Measurements from ENCODE around the gene MIA2.

GRCh38 chr14:39320318-39320717 is 86.6 kb downstream of the MIA2 start:
- no peak for TF ChIP-seq CTCF (IDR thresholded peaks at IDR 0.05)
- no peak for TF ChIP-seq POLR2AphosphoS5 (IDR thresholded peaks at IDR 0.05)

Measured in transverse colon (tissue), 4 donors.